ENCODE data around the gene PROB1.

The PROB1 gene

DNA sequence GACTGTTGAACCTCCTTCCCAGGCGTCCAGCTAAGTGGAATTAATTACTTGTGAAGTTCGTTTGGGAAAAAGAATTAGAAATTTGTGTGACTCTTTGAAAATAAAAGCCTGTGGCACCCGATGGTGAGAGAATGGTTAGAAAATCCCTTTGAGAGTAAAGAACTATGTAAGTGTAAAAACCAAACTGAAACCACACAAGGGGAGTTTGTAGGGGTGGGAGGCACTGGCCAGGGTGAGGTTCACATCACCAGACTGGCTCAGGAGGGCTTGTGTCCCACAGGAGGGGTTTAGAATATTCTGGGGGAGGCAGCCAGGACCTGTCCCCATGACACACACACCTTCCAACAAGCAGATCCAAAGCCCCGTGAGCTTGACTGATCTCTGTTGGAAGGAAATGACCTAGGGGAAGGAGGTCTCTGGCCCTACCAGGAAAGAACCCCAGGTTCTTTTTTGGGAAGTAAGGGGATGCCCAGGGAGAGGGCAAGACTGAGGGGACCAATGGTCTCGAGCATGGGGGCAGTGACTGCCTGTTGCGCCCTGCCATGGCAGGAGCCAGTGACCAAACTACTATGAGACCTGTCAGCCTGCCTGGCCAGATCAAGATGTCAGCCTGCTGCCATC is 4.7 kb upstream of the PROB1 start:
- Histone ChIP-seq H4K20me1 (ENCODE audit: low read depth, low read length) (no peaks in the 10 kb centered on the region), H3K4me2 (ENCODE audit: low read depth, low read length, poor library complexity, severe bottlenecking) (no peak overlapping the region), H3K27me3 (ENCODE audit: low read length) (no peaks in the 10 kb centered on the region), H3K9ac (ENCODE audit: low read length) (no peak overlapping the region), H3K9me3 (ENCODE audit: insufficient read depth, low read length) (no peaks in the 10 kb centered on the region), H3K4me3 (ENCODE audit: insufficient read depth, low read length, poor library complexity, severe bottlenecking) (no peak overlapping the region), H3K36me3 (ENCODE audit: low read length) (no peaks in the 10 kb centered on the region), H3K9me2 (replicated peaks; ENCODE audit: insufficient read depth, low read length) (no peaks in the 10 kb centered on the region), H2AFZ (ENCODE audit: low read depth, low read length, severe bottlenecking) (no peak overlapping the region), H3K79me2 (ENCODE audit: insufficient read depth, low read length) (no peaks in the 10 kb centered on the region), H3K27ac (ENCODE audit: low read depth, low read length) (no peak overlapping the region), H3F3A (ENCODE audit: insufficient read depth) (peaks cover 10% of the 10 kb centered on the region)
- TF ChIP-seq EZH2phosphoT487 (conservative IDR thresholded peaks at IDR 0.05; ENCODE audit: low read length), result no peak
- TF ChIP-seq, protein P1, sequence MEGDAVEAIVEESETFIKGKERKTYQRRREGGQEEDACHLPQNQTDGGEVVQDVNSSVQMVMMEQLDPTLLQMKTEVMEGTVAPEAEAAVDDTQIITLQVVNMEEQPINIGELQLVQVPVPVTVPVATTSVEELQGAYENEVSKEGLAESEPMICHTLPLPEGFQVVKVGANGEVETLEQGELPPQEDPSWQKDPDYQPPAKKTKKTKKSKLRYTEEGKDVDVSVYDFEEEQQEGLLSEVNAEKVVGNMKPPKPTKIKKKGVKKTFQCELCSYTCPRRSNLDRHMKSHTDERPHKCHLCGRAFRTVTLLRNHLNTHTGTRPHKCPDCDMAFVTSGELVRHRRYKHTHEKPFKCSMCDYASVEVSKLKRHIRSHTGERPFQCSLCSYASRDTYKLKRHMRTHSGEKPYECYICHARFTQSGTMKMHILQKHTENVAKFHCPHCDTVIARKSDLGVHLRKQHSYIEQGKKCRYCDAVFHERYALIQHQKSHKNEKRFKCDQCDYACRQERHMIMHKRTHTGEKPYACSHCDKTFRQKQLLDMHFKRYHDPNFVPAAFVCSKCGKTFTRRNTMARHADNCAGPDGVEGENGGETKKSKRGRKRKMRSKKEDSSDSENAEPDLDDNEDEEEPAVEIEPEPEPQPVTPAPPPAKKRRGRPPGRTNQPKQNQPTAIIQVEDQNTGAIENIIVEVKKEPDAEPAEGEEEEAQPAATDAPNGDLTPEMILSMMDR (IDR thresholded peaks at IDR 0.05; ENCODE audit: insufficient read depth, low read length, poor library complexity, severe bottlenecking), result no peak

DNA sequence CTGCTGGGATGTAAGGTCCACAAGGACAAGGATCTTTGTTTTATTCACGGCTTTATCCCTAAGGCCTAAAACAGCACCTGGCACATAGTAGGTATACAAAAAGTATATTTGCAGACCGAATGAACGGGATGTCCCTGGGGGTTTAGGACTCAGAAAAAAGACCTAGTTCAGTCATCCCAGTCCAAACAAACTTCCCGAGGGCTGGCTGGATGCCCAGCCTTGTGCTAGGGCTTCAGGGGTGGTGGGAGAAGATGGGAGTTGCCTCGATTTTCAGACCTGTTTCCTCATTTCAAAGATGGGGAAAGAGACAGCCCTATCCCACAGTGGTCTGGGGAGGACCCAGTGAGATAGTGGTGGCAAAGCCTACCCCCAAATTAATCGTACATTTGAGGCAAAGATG is 3.0 kb upstream of the PROB1 start:
- Histone ChIP-seq H3K4me3 (ENCODE audit: insufficient read depth, low read length, poor library complexity, severe bottlenecking) (no peak overlapping the region), H3K79me2 (ENCODE audit: insufficient read depth, low read length) (peaks cover 12% of the 10 kb centered on the region; the same call in 1 of the 2 replicates), H3K4me2 (ENCODE audit: low read depth, low read length, poor library complexity, severe bottlenecking) (no peak overlapping the region), H3F3A (ENCODE audit: insufficient read depth) (0 out of 2 replicates have a peak, but pooled peaks cover 5% of the 10 kb centered on the region), H3K27me3 (ENCODE audit: low read length) (no peaks in the 10 kb centered on the region), H3K9ac (ENCODE audit: low read length) (no peak overlapping the region), H3K9me2 (replicated peaks; ENCODE audit: insufficient read depth, low read length) (no peaks in the 10 kb centered on the region), H4K20me1 (ENCODE audit: low read depth, low read length) (no peaks in the 10 kb centered on the region), H3K9me3 (ENCODE audit: insufficient read depth, low read length) (no peaks in the 10 kb centered on the region), H3K27ac (ENCODE audit: low read depth, low read length) (no peak overlapping the region), H3K36me3 (ENCODE audit: low read length) (no peaks in the 10 kb centered on the region), H2AFZ (ENCODE audit: low read depth, low read length, severe bottlenecking) (no peak overlapping the region)
- no peak for TF ChIP-seq EZH2phosphoT487 (conservative IDR thresholded peaks at IDR 0.05; ENCODE audit: low read length)
- TF ChIP-seq, protein P1 (IDR thresholded peaks at IDR 0.05; ENCODE audit: insufficient read depth, low read length, poor library complexity, severe bottlenecking), result no peak

DNA sequence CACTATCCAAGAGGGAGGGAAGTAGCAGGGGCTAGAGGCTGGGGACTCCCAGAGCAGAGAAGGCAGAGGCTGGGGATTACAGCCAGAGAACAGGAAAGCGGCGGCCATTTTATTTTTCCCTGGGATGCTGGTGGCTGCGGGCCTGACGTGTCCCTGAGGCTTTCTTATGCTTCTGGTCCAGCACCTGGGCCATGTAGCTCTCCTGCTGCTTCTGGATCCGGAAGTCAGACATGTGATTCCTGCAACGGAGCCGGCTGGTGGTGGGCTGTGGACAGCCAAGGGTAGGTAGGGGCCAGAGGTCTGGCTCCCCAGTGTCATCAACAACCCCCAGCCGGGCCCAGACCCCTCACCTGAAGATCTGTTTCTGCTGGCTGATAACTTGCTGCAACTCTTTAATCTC is 1.8 kb upstream of the PROB1 start:
- H3K27me3 ChIP-seq (ENCODE audit: low read length), result no peaks in the 10 kb centered on the region
- H4K20me1 ChIP-seq (ENCODE audit: low read depth, low read length), result no peaks in the 10 kb centered on the region
- no peak overlapping the region for H3K4me2 ChIP-seq (ENCODE audit: low read depth, low read length, poor library complexity, severe bottlenecking)
- H2AFZ ChIP-seq (ENCODE audit: low read depth, low read length, severe bottlenecking), result no peak overlapping the region
- no peak overlapping the region for H3K9ac ChIP-seq (ENCODE audit: low read length)
- peaks cover 13% of the 10 kb centered on the region; the same call in 1 of the 2 replicates for H3K79me2 ChIP-seq (ENCODE audit: insufficient read depth, low read length)
- H3K27ac ChIP-seq (ENCODE audit: low read depth, low read length), result no peak overlapping the region
- H3K9me2 ChIP-seq (replicated peaks; ENCODE audit: insufficient read depth, low read length), result no peaks in the 10 kb centered on the region
- no peaks in the 10 kb centered on the region for H3K36me3 ChIP-seq (ENCODE audit: low read length)
- no peak overlapping the region for H3K4me3 ChIP-seq (ENCODE audit: insufficient read depth, low read length, poor library complexity, severe bottlenecking)
- no peaks in the 10 kb centered on the region for H3K9me3 ChIP-seq (ENCODE audit: insufficient read depth, low read length)
- 0 out of 2 replicates have a peak, but pooled peaks cover 7% of the 10 kb centered on the region for H3F3A ChIP-seq (ENCODE audit: insufficient read depth)
- TF ChIP-seq EZH2phosphoT487 (conservative IDR thresholded peaks at IDR 0.05; ENCODE audit: low read length), result no peak
- TF ChIP-seq, protein P1 (IDR thresholded peaks at IDR 0.05; ENCODE audit: insufficient read depth, low read length, poor library complexity, severe bottlenecking), result no peak

Data from SU-DHL-6 (cell line).